ENCODE data around the gene FLVCR2. TPM values are rescaled to one million over a fixed set of nuclear protein-coding genes. Genes with fewer than 3 reads are reported as not detected.

FLVCR2 gene
- total RNA-seq, 1 experiment from 2014 or later: 6.6 TPM

DNA sequence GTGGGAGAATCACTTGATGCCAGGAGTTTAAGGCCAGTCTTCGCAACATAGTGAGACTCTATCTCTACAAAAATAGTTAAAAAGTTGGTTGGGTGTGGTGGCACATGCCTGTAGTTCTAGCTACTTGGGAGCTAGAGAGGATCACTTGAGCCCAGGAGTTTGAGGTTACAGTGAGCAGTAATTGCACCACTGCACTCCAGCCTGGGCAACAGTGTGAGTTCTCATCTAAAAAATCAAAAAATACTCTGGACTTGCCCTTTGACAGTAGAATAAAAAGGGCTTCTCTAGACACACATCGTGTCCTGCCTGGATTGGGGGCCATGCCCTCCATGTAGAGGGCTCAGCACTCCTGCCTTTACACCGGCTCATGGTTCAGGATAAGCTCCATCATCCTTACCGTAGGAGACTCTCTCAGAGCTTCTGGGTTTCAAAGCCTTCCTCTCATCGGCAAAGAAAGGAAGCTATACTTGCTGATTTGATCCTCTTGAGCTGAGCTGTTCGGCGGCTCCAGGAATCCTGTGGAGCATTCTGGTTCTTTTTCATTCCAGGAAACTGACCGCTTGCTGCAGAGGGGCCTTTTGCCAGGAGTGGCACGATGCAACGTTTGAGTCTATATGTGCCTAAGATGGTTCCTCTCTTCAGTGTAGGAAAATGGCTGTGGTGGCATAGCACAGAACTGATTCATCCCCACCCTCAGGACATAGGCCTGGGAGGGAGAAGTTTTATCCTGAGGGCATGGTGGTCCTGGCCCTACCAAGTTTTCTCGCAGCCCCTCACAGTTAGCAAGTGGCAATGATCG lies 29.6 kb downstream of the FLVCR2 start:
- Mint-ChIP-seq H3K27me3 (ENCODE audit: low read depth) (no peaks in the 10 kb centered on the region), H3K4me3 (no peak overlapping the region), H3K36me3 (no peaks in the 10 kb centered on the region), H3K4me1 (no peaks in the 10 kb centered on the region), H3K27ac (no peak overlapping the region), H3K9me3 (peaks cover 5% of the 10 kb centered on the region)
- TF ChIP-seq, protein P1, sequence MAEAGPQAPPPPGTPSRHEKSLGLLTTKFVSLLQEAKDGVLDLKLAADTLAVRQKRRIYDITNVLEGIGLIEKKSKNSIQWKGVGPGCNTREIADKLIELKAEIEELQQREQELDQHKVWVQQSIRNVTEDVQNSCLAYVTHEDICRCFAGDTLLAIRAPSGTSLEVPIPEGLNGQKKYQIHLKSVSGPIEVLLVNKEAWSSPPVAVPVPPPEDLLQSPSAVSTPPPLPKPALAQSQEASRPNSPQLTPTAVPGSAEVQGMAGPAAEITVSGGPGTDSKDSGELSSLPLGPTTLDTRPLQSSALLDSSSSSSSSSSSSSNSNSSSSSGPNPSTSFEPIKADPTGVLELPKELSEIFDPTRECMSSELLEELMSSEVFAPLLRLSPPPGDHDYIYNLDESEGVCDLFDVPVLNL (CRISPR knock-in tag; IDR thresholded peaks at IDR 0.05; ENCODE audit: borderline replicate concordance, low read depth): no peak
- TF ChIP-seq, protein P2, sequence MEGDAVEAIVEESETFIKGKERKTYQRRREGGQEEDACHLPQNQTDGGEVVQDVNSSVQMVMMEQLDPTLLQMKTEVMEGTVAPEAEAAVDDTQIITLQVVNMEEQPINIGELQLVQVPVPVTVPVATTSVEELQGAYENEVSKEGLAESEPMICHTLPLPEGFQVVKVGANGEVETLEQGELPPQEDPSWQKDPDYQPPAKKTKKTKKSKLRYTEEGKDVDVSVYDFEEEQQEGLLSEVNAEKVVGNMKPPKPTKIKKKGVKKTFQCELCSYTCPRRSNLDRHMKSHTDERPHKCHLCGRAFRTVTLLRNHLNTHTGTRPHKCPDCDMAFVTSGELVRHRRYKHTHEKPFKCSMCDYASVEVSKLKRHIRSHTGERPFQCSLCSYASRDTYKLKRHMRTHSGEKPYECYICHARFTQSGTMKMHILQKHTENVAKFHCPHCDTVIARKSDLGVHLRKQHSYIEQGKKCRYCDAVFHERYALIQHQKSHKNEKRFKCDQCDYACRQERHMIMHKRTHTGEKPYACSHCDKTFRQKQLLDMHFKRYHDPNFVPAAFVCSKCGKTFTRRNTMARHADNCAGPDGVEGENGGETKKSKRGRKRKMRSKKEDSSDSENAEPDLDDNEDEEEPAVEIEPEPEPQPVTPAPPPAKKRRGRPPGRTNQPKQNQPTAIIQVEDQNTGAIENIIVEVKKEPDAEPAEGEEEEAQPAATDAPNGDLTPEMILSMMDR (IDR thresholded peaks at IDR 0.05): no peak
- no peak for TF ChIP-seq PRRX2 (CRISPR knock-in tag; IDR thresholded peaks at IDR 0.05)
- ChIA-PET CTCF (interaction anchor here (1.1 kb wide), 1 partner anchor 449 kb away, joined by 3 read pairs; no protein-coding TSS in a partner anchor), POLR2A (no interaction called here)
- ATAC-seq (no peak), DNase-seq (ENCODE audit: low spot score) (no peak)

DNA sequence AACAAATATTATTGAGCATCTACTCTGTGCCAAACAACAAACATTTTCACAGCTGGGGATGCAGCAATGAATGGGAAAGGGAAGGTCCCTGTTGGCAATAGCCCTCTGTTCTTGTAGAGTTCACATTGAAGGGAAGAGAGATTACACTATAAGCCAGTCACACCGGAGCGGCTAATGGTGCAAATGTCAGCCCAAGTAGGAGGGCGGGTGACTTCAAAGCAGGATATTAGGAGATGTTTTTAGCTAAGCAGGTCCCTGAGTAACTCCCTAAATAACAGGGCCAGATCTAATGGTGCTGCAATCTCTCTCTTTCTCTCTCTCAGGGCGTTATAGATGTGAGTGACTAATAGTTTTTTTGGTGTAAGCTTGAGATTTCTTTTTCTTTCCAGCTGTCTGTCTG lies 30.7 kb downstream of the FLVCR2 start:
- DNase-seq (ENCODE audit: low spot score) (no peak), ATAC-seq (no peak)
- CTCF ChIA-PET: interaction anchor here (1.1 to 1.9 kb wide), 4 partner anchors 10 to 448 kb away, joined by 3 to 5 read pairs (median 3); partner anchors contain the start of gene FLVCR2
- H3K9me3 Mint-ChIP-seq: peaks cover 6% of the 10 kb centered on the region
- no peak overlapping the region for H3K27ac Mint-ChIP-seq
- TF ChIP-seq OVOL2 (CRISPR knock-in tag; IDR thresholded peaks at IDR 0.05; ENCODE audit: borderline replicate concordance) (no peak), SP1 (CRISPR knock-in tag; conservative IDR thresholded peaks at IDR 0.05) (no peak), ZNF232 (CRISPR knock-in tag; IDR thresholded peaks at IDR 0.05) (no peak), CREB1 (CRISPR knock-in tag; IDR thresholded peaks at IDR 0.05) (no peak), RORB (CRISPR knock-in tag; IDR thresholded peaks at IDR 0.05) (no peak), SOX15 (CRISPR knock-in tag; IDR thresholded peaks at IDR 0.05) (no peak), GRHL2 (CRISPR knock-in tag; IDR thresholded peaks at IDR 0.05; ENCODE audit: insufficient replicate concordance, severe bottlenecking) (no peak), TCF7 (CRISPR knock-in tag; IDR thresholded peaks at IDR 0.05; ENCODE audit: low read depth) (no peak), FOXP1 (CRISPR knock-in tag; IDR thresholded peaks at IDR 0.05; ENCODE audit: borderline replicate concordance) (no peak)
- TF ChIP-seq, protein P3, sequence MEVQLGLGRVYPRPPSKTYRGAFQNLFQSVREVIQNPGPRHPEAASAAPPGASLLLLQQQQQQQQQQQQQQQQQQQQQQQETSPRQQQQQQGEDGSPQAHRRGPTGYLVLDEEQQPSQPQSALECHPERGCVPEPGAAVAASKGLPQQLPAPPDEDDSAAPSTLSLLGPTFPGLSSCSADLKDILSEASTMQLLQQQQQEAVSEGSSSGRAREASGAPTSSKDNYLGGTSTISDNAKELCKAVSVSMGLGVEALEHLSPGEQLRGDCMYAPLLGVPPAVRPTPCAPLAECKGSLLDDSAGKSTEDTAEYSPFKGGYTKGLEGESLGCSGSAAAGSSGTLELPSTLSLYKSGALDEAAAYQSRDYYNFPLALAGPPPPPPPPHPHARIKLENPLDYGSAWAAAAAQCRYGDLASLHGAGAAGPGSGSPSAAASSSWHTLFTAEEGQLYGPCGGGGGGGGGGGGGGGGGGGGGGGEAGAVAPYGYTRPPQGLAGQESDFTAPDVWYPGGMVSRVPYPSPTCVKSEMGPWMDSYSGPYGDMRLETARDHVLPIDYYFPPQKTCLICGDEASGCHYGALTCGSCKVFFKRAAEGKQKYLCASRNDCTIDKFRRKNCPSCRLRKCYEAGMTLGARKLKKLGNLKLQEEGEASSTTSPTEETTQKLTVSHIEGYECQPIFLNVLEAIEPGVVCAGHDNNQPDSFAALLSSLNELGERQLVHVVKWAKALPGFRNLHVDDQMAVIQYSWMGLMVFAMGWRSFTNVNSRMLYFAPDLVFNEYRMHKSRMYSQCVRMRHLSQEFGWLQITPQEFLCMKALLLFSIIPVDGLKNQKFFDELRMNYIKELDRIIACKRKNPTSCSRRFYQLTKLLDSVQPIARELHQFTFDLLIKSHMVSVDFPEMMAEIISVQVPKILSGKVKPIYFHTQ (CRISPR knock-in tag; IDR thresholded peaks at IDR 0.05): no peak
- TF ChIP-seq, protein P4, sequence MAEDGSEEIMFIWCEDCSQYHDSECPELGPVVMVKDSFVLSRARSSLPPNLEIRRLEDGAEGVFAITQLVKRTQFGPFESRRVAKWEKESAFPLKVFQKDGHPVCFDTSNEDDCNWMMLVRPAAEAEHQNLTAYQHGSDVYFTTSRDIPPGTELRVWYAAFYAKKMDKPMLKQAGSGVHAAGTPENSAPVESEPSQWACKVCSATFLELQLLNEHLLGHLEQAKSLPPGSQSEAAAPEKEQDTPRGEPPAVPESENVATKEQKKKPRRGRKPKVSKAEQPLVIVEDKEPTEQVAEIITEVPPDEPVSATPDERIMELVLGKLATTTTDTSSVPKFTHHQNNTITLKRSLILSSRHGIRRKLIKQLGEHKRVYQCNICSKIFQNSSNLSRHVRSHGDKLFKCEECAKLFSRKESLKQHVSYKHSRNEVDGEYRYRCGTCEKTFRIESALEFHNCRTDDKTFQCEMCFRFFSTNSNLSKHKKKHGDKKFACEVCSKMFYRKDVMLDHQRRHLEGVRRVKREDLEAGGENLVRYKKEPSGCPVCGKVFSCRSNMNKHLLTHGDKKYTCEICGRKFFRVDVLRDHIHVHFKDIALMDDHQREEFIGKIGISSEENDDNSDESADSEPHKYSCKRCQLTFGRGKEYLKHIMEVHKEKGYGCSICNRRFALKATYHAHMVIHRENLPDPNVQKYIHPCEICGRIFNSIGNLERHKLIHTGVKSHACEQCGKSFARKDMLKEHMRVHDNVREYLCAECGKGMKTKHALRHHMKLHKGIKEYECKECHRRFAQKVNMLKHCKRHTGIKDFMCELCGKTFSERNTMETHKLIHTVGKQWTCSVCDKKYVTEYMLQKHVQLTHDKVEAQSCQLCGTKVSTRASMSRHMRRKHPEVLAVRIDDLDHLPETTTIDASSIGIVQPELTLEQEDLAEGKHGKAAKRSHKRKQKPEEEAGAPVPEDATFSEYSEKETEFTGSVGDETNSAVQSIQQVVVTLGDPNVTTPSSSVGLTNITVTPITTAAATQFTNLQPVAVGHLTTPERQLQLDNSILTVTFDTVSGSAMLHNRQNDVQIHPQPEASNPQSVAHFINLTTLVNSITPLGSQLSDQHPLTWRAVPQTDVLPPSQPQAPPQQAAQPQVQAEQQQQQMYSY (CRISPR knock-in tag; IDR thresholded peaks at IDR 0.05): no peak
- TF ChIP-seq, protein P5, sequence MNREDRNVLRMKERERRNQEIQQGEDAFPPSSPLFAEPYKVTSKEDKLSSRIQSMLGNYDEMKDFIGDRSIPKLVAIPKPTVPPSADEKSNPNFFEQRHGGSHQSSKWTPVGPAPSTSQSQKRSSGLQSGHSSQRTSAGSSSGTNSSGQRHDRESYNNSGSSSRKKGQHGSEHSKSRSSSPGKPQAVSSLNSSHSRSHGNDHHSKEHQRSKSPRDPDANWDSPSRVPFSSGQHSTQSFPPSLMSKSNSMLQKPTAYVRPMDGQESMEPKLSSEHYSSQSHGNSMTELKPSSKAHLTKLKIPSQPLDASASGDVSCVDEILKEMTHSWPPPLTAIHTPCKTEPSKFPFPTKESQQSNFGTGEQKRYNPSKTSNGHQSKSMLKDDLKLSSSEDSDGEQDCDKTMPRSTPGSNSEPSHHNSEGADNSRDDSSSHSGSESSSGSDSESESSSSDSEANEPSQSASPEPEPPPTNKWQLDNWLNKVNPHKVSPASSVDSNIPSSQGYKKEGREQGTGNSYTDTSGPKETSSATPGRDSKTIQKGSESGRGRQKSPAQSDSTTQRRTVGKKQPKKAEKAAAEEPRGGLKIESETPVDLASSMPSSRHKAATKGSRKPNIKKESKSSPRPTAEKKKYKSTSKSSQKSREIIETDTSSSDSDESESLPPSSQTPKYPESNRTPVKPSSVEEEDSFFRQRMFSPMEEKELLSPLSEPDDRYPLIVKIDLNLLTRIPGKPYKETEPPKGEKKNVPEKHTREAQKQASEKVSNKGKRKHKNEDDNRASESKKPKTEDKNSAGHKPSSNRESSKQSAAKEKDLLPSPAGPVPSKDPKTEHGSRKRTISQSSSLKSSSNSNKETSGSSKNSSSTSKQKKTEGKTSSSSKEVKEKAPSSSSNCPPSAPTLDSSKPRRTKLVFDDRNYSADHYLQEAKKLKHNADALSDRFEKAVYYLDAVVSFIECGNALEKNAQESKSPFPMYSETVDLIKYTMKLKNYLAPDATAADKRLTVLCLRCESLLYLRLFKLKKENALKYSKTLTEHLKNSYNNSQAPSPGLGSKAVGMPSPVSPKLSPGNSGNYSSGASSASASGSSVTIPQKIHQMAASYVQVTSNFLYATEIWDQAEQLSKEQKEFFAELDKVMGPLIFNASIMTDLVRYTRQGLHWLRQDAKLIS (CRISPR knock-in tag; IDR thresholded peaks at IDR 0.05; ENCODE audit: borderline replicate concordance): no peak
- TF ChIP-seq, protein P6, sequence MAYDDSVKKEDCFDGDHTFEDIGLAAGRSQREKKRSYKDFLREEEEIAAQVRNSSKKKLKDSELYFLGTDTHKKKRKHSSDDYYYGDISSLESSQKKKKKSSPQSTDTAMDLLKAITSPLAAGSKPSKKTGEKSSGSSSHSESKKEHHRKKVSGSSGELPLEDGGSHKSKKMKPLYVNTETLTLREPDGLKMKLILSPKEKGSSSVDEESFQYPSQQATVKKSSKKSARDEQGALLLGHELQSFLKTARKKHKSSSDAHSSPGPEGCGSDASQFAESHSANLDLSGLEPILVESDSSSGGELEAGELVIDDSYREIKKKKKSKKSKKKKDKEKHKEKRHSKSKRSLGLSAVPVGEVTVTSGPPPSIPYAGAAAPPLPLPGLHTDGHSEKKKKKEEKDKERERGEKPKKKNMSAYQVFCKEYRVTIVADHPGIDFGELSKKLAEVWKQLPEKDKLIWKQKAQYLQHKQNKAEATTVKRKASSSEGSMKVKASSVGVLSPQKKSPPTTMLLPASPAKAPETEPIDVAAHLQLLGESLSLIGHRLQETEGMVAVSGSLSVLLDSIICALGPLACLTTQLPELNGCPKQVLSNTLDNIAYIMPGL (CRISPR knock-in tag; IDR thresholded peaks at IDR 0.05): no peak
- TF ChIP-seq, protein P7, sequence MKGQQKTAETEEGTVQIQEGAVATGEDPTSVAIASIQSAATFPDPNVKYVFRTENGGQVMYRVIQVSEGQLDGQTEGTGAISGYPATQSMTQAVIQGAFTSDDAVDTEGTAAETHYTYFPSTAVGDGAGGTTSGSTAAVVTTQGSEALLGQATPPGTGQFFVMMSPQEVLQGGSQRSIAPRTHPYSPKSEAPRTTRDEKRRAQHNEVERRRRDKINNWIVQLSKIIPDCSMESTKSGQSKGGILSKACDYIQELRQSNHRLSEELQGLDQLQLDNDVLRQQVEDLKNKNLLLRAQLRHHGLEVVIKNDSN (CRISPR knock-in tag; IDR thresholded peaks at IDR 0.05): no peak
- POLR2A ChIA-PET: no interaction called here
- no peaks in the 10 kb centered on the region for H3K36me3 Mint-ChIP-seq
- H3K4me1 Mint-ChIP-seq: no peaks in the 10 kb centered on the region
- H3K27me3 Mint-ChIP-seq (ENCODE audit: low read depth): no peaks in the 10 kb centered on the region
- no peak overlapping the region for H3K4me3 Mint-ChIP-seq
